HUES48 (cell line): Measurements from ENCODE around the gene EPHA4.
A peak's percentile ranks its signal among the peaks of the same experiment; 100 is the strongest.

Experiments used
- H3K27ac ChIP-seq: one replicate; pipeline ENCODE4 v1.7.0; 2013; ENCODE audit warnings: low read depth, low read length, inconsistent platforms
- H3K27me3 ChIP-seq: 2 replicates; pipeline ENCODE4 v1.6.1; 2013; ENCODE audit warnings: mild to moderate bottlenecking, low read length; ENCODE audit not compliant: control insufficient read depth, insufficient read depth
- H3K36me3 ChIP-seq: 2 replicates; pipeline ENCODE4 v1.6.1; 2013; ENCODE audit warnings: low read length; ENCODE audit not compliant: control insufficient read depth, insufficient read depth
- H3K4me1 ChIP-seq: 2 replicates; pipeline ENCODE4 v1.6.1; 2013; ENCODE audit warnings: mild to moderate bottlenecking, low read length; ENCODE audit not compliant: control insufficient read depth, insufficient read depth
- H3K4me3 ChIP-seq: 2 replicates; pipeline ENCODE4 v1.5.1; 2013; ENCODE audit warnings: mild to moderate bottlenecking, low read depth, low read length
- H3K9ac ChIP-seq: 2 replicates; pipeline ENCODE4 v1.6.1; 2013; ENCODE audit warnings: mild to moderate bottlenecking, low read depth, low read length, moderate library complexity
- H3K9me3 ChIP-seq: 2 replicates; pipeline ENCODE4 v1.6.1; 2013; ENCODE audit warnings: low read length; ENCODE audit not compliant: control insufficient read depth, insufficient read depth

The EPHA4 gene

DNA sequence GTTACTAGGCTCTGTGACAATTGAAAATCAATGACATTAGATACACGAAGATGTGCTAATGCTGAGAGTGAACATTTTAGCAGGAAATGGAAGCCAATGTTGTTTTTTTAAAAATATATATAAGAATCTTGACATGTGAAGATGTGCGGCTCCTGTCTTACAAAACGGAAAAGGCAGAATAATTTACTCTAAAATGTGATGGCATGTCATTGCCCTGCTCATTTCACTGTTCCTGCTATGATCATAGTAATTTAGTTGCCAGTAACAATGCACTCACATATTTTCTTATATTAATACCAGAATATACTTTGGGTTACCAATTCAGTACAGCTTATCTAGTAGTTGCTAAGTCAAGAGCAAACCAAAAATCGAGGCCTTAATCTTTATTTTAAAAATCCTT lies 10.3 kb downstream of the EPHA4 start:
- Histone ChIP-seq H3K9ac (no peak overlapping the region), H3K27me3 (no peaks in the 10 kb centered on the region), H3K27ac (no peak overlapping the region), H3K4me3 (no peak overlapping the region), H3K9me3 (no peaks in the 10 kb centered on the region), H3K4me1 (0 out of 2 replicates have a peak, but pooled peaks cover 4% of the 10 kb centered on the region), H3K36me3 (no peaks in the 10 kb centered on the region)

DNA sequence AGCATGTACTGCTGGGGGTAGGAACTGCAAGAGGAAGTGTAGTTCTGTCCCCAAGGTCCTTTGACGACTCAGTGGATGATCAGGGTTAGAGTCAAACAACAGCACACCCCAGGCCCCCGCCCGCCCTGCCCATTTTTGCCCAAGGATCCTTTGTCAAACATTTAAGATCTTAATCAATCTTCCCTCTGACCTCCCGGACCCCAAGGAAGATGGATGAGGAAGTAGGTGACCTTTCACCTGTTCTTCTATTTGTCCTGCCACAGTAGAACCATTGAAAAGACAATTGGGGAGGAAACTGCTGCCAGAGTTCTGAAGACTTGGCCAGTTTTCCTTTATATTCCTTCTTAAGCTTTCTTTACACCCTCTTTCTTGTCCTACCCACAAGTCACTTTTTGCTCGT lies 12.1 kb downstream of the EPHA4 start:
- H3K36me3 ChIP-seq, result no peaks in the 10 kb centered on the region
- peaks cover 13% of the 10 kb centered on the region for H3K4me1 ChIP-seq
- H3K27me3 ChIP-seq, result no peaks in the 10 kb centered on the region
- no peak overlapping the region for H3K27ac ChIP-seq
- H3K4me3 ChIP-seq, result no peak overlapping the region
- H3K9me3 ChIP-seq, result no peaks in the 10 kb centered on the region
- H3K9ac ChIP-seq, result no peak overlapping the region

DNA sequence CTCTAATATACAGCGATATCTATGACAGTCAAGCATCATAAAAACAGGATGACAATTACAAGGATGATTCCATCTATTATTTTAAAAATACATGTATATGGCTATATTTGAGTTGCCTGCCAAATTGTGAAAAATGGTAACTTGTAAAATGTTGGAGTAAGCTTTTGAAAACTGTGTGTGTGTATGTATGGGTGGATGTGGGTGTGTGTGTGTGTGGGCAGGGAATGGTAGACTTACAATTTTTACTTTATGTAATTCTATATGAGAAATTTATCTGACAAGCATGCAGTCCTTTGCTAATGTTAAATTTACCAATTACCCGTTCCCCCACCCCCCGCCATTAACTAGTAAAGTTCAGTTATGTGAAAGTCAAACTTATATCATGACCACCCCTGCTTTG lies 14.0 kb downstream of the EPHA4 start:
- peaks cover 32% of the 10 kb centered on the region for H3K4me1 ChIP-seq
- no peaks in the 10 kb centered on the region for H3K9me3 ChIP-seq
- H3K9ac ChIP-seq, result no peak overlapping the region
- no peak overlapping the region for H3K4me3 ChIP-seq
- H3K27me3 ChIP-seq, result no peaks in the 10 kb centered on the region
- no peaks in the 10 kb centered on the region for H3K36me3 ChIP-seq
- no peak overlapping the region for H3K27ac ChIP-seq

DNA sequence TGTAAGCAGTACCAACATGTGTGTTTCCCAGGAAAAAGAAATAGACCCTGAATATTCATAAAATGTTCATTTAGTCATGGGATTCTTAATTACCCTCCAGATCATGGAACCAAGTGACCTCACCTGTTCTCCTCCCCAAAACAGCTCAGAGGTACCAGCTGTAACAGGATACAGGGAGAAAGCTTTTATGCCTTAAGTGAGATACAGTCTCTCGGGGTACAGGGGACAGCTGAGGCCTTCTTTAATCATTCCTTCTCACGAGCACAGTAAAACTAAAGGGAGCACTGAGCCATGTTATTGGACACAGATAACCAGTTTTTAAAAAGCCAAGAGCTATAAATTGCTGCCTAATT lies 16.6 kb downstream of the EPHA4 start:
- Histone ChIP-seq H3K27ac (peak overlapping the region; percentile 54), H3K9me3 (no peaks in the 10 kb centered on the region), H3K4me1 (peaks cover 47% of the 10 kb centered on the region), H3K9ac (no peak overlapping the region), H3K27me3 (no peaks in the 10 kb centered on the region; the same call in 1 of the 2 replicates), H3K36me3 (no peaks in the 10 kb centered on the region), H3K4me3 (0 out of 2 replicates have a peak overlapping the region, but pooled peaks have one; percentile 2)

DNA sequence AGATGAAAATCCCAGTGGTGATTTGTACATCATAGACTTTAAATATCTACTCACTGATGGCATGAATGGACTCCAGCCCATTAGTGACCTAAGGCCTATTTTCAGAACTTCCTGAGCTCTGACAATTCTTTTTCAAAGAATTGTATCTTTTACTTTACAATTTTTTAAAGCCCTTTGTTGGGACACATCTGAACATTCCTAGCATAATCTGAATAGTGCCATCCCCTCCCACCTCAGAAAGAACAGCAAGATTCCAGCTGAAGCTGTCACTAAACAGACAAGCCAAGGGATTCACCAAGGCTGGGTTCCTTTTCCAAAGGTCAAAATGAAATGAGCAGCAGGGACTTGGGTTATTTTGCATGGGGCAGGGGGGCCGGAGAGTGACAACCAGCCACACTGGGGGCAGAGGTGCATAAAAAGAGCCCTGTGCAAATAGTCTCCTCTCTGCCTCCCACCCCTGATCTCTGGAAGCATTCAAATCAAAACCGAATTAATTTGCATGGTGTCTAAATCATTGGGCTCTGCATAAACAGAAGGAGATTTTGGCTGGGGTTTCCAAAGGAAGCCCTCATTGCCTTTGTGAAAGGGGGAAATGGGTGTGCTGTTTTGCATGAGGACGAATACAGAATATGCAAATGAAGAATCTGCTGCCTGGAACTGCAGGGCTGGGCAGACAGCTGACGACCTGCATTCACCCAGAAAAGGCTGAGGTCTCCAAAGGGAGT lies 17.2 kb downstream of the EPHA4 start:
- Histone ChIP-seq H3K27me3 (no peaks in the 10 kb centered on the region; the same call in 1 of the 2 replicates), H3K4me3 (peak overlapping the region; percentile 3; the same call in 1 of the 2 replicates), H3K4me1 (peaks cover 47% of the 10 kb centered on the region), H3K9ac (no peak overlapping the region), H3K36me3 (no peaks in the 10 kb centered on the region), H3K27ac (peak overlapping the region; percentile 71), H3K9me3 (no peaks in the 10 kb centered on the region)

DNA sequence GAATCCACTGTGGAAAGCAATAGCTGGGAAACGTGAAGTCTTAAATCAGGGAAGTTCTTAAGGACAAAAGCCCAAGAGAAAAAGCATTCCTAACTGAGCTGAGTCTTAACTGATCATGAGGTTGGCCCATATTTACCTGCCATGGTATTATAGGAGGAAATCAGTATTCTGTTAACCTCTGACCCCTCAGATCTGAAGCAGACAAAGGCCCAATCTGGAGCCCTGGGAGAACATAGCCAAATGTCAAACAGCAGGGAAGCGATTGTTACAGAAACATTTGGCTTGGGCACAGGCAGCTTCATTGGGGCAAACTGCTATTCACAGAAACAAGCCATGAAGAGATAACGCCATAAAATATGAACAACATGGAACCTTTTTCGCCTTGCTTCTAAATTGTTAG lies 18.8 kb downstream of the EPHA4 start:
- Histone ChIP-seq H3K4me3 (no peak overlapping the region), H3K9me3 (no peaks in the 10 kb centered on the region), H3K36me3 (no peaks in the 10 kb centered on the region), H3K4me1 (peaks cover 43% of the 10 kb centered on the region), H3K27me3 (no peaks in the 10 kb centered on the region; the same call in 1 of the 2 replicates), H3K27ac (peak overlapping the region; percentile 71), H3K9ac (no peak overlapping the region)

DNA sequence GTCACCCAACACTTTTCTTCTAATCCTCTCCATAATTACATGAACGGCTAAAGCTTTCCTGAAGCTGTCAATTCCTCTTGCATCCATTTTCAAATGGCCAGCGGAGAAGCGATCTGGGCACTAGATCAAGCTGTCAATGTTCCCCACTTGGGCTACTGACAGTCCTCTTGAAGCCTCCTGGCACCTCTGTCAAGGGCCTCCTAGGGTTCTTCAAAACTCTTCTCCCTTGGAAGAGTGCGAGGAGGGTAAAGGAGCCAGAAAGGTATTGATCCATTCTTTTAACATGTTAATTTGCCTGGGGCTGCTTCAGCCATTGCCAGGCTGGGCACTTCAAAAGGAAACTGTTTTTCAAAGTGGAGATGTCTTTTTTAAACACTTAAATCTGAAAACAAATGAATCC lies 19.8 kb downstream of the EPHA4 start:
- Histone ChIP-seq H3K9ac (no peak overlapping the region), H3K4me1 (peaks cover 43% of the 10 kb centered on the region), H3K9me3 (no peaks in the 10 kb centered on the region), H3K36me3 (no peaks in the 10 kb centered on the region), H3K27me3 (no peaks in the 10 kb centered on the region; the same call in 1 of the 2 replicates), H3K4me3 (no peak overlapping the region), H3K27ac (no peak overlapping the region)

DNA sequence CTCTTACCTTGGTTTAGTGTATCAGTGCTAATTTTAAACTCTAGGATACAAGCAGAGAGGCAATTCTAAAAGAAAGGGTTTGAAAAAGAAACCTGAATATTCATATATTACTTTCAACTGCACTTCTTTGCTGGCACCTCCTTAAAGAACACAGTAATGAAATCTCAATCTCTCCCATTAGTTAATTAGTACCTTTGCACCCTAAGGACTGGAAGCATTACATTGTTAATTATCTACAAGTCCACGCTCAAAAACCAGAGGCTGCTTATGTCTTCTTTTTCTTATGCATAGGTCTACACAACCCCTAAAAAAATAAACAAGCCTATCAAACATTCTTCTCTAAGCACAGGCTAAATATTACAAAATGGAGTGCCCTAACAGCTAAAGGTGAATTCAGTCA lies 20.2 kb downstream of the EPHA4 start:
- no peak overlapping the region for H3K9ac ChIP-seq
- H3K9me3 ChIP-seq, result no peaks in the 10 kb centered on the region
- H3K36me3 ChIP-seq, result no peaks in the 10 kb centered on the region
- no peak overlapping the region for H3K4me3 ChIP-seq
- H3K27ac ChIP-seq, result no peak overlapping the region
- H3K4me1 ChIP-seq, result peaks cover 43% of the 10 kb centered on the region
- H3K27me3 ChIP-seq, result no peaks in the 10 kb centered on the region; the same call in 1 of the 2 replicates

DNA sequence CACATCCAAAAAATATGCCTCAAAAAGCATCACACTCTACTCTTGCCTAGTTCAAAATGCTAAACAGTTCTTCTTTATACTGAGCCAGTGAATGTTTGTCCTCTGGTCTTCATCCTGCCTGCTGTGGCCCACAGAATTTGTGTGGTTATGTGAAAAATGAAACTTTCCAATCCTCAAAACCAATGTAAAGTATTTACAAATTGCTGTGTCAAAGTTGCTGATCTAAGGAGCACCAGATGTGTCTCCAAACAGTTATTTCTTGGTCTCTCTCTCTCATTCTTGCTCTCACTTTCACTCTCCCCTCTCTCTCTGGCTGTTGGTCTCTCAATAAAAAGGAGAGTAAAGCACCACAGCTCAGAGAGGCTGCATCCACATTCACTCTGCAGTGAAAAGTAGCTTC lies 23.0 kb downstream of the EPHA4 start:
- Histone ChIP-seq H3K4me1 (peaks cover 25% of the 10 kb centered on the region), H3K4me3 (no peak overlapping the region), H3K27ac (no peak overlapping the region), H3K27me3 (no peaks in the 10 kb centered on the region; the same call in 1 of the 2 replicates), H3K9me3 (no peaks in the 10 kb centered on the region), H3K9ac (no peak overlapping the region), H3K36me3 (no peaks in the 10 kb centered on the region)

DNA sequence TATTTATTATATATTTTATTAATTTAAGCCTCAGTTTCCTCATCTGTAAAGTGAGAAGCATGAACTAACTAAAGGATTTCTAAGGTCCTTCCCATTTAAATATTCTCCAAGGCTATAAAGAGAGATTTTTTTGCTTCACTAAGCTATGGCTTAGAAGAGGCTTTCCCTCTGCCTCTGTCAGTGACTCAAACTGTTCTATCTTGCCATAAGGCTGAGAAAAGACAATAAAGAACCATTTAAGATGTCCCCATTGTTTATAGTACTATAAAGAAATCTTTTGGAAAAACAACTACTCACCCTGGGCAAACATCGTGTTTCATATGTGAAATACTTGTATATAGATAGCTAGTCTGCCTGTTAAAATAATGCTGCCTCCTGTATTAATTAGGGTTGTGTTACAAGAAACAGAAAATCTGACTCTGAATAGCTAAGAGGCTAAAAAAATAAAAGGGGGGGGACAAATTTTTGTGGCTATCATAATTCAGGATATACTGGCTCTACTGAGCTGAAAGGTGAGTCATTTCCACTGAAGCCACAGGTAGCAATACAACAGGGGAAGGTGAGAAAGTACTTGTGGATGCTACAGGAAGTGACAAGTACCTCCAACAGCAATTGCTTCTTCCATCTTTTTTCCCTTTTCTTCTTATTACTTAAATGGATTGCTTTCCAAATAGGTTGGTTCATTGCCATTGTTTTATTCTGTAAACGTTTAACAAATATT lies 25.4 kb downstream of the EPHA4 start:
- H3K9me3 ChIP-seq, result no peaks in the 10 kb centered on the region
- H3K36me3 ChIP-seq, result no peaks in the 10 kb centered on the region
- H3K4me1 ChIP-seq, result peaks cover under 1% of the 10 kb centered on the region

DNA sequence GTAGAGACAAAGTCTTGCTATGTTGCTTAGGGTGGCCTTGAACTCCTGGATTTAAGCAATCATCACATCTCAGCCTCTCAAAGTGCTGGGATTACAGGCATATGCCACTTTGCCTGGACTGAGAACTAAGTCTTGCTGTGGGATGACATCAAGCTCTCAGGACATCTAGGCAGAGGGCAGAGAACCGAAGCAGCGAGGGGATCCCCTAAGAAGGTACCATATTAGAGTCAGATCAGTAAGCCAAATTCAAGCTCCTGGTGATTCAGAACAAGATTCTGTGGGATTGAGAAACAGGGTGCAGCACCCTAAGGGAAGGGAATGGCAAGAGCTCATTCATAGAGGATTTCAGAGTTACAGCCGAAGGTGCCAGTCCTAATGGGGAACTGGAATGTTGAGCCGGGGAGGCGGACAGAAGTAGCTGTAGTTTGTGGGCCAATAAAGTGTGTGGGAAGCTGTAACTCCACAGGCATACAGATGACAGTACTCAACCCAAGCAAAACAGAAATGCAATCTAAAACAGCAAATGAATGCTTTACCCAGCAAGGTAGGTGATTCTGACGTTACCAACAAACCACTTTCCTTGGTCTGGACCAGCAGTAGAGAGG lies 30.9 kb downstream of the EPHA4 start:
- no peak overlapping the region for H3K27ac ChIP-seq
- H3K4me3 ChIP-seq, result no peak overlapping the region
- H3K9me3 ChIP-seq, result no peaks in the 10 kb centered on the region
- H3K27me3 ChIP-seq, result no peaks in the 10 kb centered on the region
- no peak overlapping the region for H3K9ac ChIP-seq
- no peaks in the 10 kb centered on the region for H3K36me3 ChIP-seq
- H3K4me1 ChIP-seq, result peaks cover 7% of the 10 kb centered on the region; the same call in 1 of the 2 replicates

More for the DNA sequence above, 25.4 kb downstream of the EPHA4 start:
- H3K4me3 ChIP-seq, result no peak overlapping the region
- H3K27me3 ChIP-seq, result no peaks in the 10 kb centered on the region; the same call in 1 of the 2 replicates
- H3K27ac ChIP-seq, result no peak overlapping the region
- no peak overlapping the region for H3K9ac ChIP-seq
